Endothelial cell (in vitro differentiated cells): ENCODE data around the gene PDE4D. TPM values are rescaled to one million over a fixed set of nuclear protein-coding genes. Genes with fewer than 3 reads are reported as not detected.

Source experiments
- DNase-seq: peaks from one replicate; pipeline ENCODE4 v3.0.0; 2021; ENCODE audit warnings: low spot score
- H3K27ac Mint-ChIP-seq: one replicate; pipeline ENCODE4 v1.8.0; 2021; ENCODE audit warnings: mixed read lengths, inconsistent platforms; ENCODE audit not compliant: unreplicated experiment
- H3K27me3 Mint-ChIP-seq: one replicate; pipeline ENCODE4 v1.8.0; 2021; ENCODE audit warnings: mild to moderate bottlenecking, moderate library complexity, mixed read lengths, inconsistent platforms; ENCODE audit not compliant: unreplicated experiment
- H3K36me3 Mint-ChIP-seq: one replicate; pipeline ENCODE4 v1.8.0; 2021; ENCODE audit warnings: mild to moderate bottlenecking, low read depth, mixed read lengths, inconsistent platforms; ENCODE audit not compliant: unreplicated experiment
- H3K4me1 Mint-ChIP-seq: one replicate; pipeline ENCODE4 v1.8.0; 2021; ENCODE audit warnings: mild to moderate bottlenecking, mixed read lengths, inconsistent platforms; ENCODE audit not compliant: unreplicated experiment
- H3K4me3 Mint-ChIP-seq: one replicate; pipeline ENCODE4 v1.8.0; 2021; ENCODE audit warnings: mild to moderate bottlenecking, mixed read lengths, inconsistent platforms; ENCODE audit not compliant: unreplicated experiment
- H3K9me3 Mint-ChIP-seq: one replicate; pipeline ENCODE4 v1.8.0; 2021; ENCODE audit warnings: mixed read lengths, inconsistent platforms; ENCODE audit not compliant: unreplicated experiment
- total RNA-seq: library from RNA; stranded (reverse); fragmentation: NEBNext Ultra II Directional; extraction: Animal tissue kit (Norgen Biotek cat#: 25700); gene quantifications from one replicate; pipeline ENCODE4 v1.2.1, GENCODE V29; 2021; ENCODE audit not compliant: unreplicated experiment
- TF ChIP-seq, protein P1 (sequence below): fragments of 200-600 bp; sonication (generic); IDR thresholded peaks from one replicate; pipeline ENCODE4 v1.5.0; 2021; ENCODE audit warnings: antibody characterized with exemption; ENCODE audit not compliant: unreplicated experiment

The PDE4D gene
- total RNA-seq, 1 donor from 2014 or later: 9.4 TPM

- Mint-ChIP-seq H3K27ac (no peak overlapping the region), H3K27me3 (peaks cover 4% of the 10 kb centered on the region), H3K4me3 (no peak overlapping the region), H3K4me1 (peaks cover 2% of the 10 kb centered on the region), H3K36me3 (no peaks in the 10 kb centered on the region), H3K9me3 (no peaks in the 10 kb centered on the region)
- TF ChIP-seq, protein P1, sequence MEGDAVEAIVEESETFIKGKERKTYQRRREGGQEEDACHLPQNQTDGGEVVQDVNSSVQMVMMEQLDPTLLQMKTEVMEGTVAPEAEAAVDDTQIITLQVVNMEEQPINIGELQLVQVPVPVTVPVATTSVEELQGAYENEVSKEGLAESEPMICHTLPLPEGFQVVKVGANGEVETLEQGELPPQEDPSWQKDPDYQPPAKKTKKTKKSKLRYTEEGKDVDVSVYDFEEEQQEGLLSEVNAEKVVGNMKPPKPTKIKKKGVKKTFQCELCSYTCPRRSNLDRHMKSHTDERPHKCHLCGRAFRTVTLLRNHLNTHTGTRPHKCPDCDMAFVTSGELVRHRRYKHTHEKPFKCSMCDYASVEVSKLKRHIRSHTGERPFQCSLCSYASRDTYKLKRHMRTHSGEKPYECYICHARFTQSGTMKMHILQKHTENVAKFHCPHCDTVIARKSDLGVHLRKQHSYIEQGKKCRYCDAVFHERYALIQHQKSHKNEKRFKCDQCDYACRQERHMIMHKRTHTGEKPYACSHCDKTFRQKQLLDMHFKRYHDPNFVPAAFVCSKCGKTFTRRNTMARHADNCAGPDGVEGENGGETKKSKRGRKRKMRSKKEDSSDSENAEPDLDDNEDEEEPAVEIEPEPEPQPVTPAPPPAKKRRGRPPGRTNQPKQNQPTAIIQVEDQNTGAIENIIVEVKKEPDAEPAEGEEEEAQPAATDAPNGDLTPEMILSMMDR: no peak
- DNase-seq: no peak
Observed at GRCh38 chr5:59571067-59571466, 322.5 kb downstream of the PDE4D start.

DNA sequence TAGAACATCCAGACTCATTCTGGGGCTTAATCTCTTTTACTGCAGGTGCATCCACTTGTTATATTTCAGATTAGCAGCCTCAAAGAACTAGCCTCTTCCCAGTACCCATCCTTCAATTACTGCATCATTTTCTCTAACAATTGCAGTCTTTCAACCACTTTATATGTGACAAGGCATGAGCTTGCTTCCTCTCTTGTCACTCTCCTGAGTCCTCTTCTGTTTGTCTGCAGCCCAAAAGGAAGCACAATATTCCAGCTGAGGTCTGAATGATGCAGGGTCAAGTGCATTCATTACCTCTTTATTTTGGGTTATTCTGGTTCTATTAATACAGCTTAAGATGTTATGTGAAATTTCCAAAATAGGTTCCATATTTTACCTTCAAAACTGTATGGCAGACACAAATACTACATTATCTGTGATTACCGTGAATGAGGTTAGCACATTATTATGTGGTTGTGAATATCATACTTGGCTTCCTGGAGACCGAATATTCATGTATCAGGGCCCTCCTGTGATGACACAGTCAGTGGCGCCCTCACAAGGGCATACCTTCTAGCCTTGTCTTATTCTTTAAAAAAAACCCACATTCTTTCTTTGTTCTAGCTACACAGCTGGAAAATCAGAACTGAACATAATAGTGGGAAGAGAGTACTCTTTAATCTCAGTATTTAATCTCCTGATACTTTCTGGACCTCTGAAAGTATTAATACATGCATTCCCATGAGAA, 323.8 kb downstream of the PDE4D start:
- H3K9me3 Mint-ChIP-seq: no peaks in the 10 kb centered on the region
- peaks cover 2% of the 10 kb centered on the region for H3K4me1 Mint-ChIP-seq
- H3K27me3 Mint-ChIP-seq: peaks cover 6% of the 10 kb centered on the region
- TF ChIP-seq, protein P1: no peak
- DNase-seq: no peak
- no peak overlapping the region for H3K4me3 Mint-ChIP-seq
- H3K27ac Mint-ChIP-seq: no peak overlapping the region
- no peaks in the 10 kb centered on the region for H3K36me3 Mint-ChIP-seq

GRCh38 chr5:59569158-59569557, 324.4 kb downstream of the PDE4D start:
- Mint-ChIP-seq H3K4me3 (no peak overlapping the region), H3K27me3 (peaks cover 6% of the 10 kb centered on the region), H3K4me1 (peaks cover 2% of the 10 kb centered on the region), H3K9me3 (no peaks in the 10 kb centered on the region), H3K27ac (no peak overlapping the region), H3K36me3 (no peaks in the 10 kb centered on the region)
- TF ChIP-seq, protein P1: no peak
- no peak for DNase-seq

- TF ChIP-seq, protein P1: no peak
- DNase-seq: no peak
Observed at GRCh38 chr5:59568161-59568560, 325.4 kb downstream of the PDE4D start.

DNA sequence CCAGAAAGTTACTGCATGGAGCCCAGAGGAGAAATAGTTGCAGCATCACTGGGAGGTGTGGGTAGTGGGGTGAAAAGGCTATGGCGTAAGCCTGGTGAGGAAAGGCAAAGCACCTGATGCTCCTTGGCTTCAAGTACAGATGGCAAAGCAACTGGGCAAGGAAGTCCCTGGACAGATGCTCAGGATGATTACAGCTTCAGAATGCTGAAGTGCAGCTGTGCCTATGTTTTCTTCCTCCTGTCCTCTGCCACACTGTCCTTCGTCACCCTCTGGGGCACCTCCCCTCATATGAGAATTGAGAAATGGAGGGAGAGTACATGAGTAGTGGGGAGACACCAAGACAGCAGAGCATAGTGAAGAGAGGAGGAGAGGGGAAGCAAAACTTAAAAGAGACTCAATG, 328.0 kb downstream of the PDE4D start:
- H3K36me3 Mint-ChIP-seq: no peaks in the 10 kb centered on the region
- TF ChIP-seq, protein P1: no peak
- H3K9me3 Mint-ChIP-seq: no peaks in the 10 kb centered on the region
- peaks cover 16% of the 10 kb centered on the region for H3K4me1 Mint-ChIP-seq
- no peak overlapping the region for H3K4me3 Mint-ChIP-seq
- H3K27ac Mint-ChIP-seq: no peak overlapping the region
- peaks cover 1% of the 10 kb centered on the region for H3K27me3 Mint-ChIP-seq
- DNase-seq: no peak

More at GRCh38 chr5:59568161-59568560, 325.4 kb downstream of the PDE4D start:
- H3K36me3 Mint-ChIP-seq: no peaks in the 10 kb centered on the region
- H3K27ac Mint-ChIP-seq: no peak overlapping the region
- no peak overlapping the region for H3K4me3 Mint-ChIP-seq
- peaks cover 4% of the 10 kb centered on the region for H3K27me3 Mint-ChIP-seq
- peaks cover 3% of the 10 kb centered on the region for H3K4me1 Mint-ChIP-seq
- H3K9me3 Mint-ChIP-seq: no peaks in the 10 kb centered on the region
